Measurements from ENCODE around the gene BTF3.
"Not testable (repeated sequence)": the region's sequence is repeated elsewhere in the genome, so short reads cannot be mapped to it uniquely, and the experiment has no call there.

The BTF3 gene

DNA sequence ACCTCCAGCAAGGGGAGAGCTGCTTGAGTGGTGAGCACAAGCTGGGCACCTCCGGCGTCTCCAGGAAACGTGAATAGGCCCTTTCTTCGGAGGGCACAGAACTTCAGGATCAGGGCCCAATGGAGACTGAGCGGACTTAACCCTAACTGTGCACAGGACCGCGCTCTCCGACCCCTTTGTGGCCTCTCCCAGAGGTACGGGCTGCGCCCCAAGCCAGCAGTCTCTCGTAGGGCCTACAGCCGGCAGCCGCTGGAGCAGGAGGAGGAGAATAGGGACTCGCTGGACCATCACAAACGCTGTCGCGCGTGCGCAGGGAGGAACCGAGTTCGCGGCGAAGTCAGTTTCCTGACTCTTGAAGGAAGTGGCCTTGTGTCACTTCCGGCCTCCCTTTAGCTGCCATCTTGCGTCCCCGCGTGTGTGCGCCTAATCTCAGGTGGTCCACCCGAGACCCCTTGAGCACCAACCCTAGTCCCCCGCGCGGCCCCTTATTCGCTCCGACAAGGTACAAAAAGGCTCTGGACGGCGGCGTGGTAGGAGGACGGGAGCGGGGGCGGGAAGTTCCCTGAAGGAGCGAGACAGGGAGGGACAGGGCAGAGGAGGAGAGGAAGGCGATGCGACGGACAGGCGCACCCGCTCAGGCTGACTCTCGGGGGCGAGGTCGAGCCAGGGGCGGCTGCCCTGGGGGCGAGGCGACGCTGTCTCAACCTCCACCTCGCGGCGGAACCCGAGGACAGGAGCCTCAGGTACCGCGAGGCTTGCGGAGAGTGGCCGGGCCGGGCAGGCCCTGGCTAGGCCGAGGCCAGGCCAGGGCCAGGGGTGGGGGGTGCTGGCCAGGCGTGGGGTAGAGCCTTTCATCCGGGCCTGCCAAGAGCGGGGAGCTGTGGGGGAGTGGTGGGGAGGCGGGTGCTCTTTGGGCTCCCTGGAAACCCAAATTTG lies at the start of gene BTF3:
BTF3 (plus strand) TSS at position 386 of the 936 bp plus-strand sequence; CDS start at position 612, 226 bp downstream.
- DNase-seq (ENCODE audit: low read depth in 2 of 2), result peak; percentile 86

DNA sequence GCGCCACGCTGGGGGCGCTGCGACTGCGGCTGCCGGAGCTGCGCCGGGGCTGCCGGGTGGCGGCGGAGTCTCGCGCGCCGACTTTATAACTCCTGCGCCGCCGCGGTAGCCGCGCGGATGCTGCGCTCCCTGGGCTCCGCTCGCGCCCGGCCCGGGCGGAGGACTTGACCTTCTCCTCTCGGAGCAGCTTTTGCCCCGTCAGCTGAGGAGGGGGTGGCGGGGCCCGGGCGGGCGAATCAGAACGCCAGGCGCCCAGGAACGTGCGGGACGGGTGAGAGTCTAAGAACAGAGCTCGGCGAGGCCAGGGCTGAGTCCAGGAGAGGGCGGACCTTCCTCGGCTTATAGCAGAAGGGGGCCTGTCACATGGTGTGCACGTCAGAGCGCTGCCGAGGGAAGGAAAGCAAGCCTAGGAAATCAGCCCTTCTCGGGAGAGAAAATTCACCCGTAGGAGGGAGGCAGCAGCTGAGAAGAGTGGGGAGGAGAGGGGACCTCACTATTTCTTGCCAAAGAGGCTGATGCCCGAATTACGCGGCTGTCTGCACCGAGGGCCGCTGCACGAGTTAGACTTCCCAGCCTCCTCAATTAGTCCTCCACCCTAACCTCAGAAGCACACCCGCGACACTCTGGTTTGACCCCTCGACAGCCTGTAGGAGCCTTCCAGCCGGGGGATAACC lies 49.6 kb upstream of the BTF3 start, which contains the start of gene FOXD1:
FOXD1 (minus strand) TSS at position 315 of the 674 bp plus-strand sequence. CDS start 415 bp downstream, outside the sequence.
- DNase-seq (ENCODE audit: low read depth in 2 of 2), result no peak

DNA sequence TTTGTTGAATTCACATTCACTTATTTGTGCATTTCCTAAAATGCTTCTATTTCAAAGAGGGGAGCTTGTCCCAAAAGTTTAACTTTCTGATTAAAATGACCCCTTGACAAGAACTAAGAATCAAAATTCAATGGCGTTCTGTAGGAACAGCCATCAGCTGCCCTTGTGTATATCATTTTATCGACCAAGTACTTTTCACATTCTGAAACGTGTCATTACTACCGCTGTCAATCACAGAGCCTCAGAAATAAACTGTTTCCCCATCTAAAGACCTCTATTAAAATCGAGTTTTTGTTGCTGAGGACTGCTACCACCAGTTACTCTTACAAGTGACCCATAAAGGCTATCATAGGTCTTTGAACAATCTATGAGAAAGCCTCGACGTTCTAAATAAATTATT lies 48.1 kb upstream of the BTF3 start:
- no peak for DNase-seq (ENCODE audit: low read depth in 2 of 2)

DNA sequence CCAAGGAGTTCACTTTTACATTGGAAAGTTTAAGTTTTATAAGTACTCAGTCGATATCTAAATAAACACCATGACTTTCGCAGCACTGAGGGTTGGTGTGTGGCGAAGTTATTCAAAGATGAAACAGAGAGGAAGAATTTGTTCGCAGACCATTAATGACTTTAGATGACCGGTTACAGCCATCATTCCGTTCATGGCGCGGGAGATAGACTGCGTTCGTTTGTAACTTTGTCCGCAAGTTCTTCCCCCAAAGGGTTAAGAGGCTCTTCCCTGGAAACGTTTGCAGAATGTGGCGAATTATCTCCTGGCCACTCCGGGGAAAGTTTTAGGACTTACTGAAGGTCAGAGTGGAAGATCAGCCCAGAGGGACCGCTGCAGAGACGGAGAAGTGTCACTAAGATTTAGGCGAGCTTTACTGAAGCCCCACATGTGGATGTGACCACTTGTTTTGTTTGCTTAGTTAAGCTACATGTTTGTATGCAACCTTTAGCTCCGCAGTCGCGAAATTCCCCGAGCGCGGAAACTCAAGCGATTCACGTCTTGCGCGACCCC lies 47.5 kb upstream of the BTF3 start:
- no peak for DNase-seq (ENCODE audit: low read depth in 2 of 2)

DNA sequence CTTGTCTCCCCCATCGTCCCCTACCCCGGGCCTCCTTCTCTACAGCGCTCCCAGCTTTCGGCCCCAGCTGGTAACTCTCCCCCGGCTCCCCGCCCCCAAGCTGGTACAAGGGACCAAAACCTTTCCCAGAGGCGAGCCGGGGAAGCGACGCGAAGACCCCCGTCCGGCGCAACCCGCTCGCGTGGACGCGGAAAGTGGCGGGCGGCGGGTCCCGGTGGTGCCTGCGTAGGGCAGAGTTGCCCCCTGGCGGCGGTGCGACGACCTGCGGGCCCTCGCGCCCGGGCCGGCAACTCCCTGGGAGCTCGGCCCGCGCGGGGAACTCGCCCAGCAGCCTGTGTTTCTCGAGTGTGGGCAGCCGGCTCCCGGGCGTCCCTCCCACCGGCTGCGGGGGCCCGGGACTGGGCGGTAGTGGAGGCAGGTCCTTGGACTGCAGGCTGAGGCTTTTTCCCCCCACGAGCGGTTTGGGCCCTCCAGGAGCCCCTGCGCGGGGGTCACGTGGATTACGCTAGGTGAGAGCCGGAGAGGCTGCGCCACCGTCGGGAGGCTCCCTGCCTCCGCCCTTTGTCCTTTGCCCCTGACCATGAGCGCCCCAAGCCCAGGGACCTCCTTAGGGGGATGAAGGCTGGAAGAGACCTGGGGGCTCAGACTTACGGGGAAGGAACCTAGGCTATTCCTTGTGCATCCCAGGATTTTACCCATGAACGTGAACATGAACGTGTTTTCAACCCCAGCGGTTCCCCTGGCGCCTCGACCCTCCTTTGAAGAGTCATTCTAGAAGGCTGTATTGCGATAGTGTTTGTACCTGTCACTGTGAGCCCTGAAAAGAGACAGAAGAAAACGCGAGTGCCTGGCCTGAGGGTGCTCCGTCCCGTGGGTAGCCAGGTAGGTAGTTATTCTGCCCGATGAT lies 46.8 kb upstream of the BTF3 start:
- DNase-seq (ENCODE audit: low read depth in 2 of 2), result peak in 1 of 2 donors; percentile 43

DNA sequence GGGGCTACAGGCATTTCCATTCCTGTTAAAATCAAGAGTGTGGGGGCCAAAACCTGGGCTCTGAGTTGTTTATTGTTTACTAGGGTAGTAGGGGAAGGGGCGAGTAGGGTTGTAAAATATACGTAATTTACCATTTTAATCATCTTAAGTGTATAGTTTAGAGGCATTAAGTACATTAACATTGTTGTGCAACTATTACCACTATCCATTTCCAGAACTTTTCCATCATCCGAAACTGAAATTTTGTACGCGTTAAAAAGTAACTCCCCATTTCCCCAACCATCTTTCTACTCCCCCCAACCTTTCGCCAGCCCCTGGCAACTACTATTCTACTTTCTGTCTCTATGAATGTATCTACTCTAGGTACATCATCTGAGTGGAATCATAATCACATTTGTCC lies 46.0 kb upstream of the BTF3 start:
- DNase-seq (ENCODE audit: low read depth in 2 of 2), result no peak

DNA sequence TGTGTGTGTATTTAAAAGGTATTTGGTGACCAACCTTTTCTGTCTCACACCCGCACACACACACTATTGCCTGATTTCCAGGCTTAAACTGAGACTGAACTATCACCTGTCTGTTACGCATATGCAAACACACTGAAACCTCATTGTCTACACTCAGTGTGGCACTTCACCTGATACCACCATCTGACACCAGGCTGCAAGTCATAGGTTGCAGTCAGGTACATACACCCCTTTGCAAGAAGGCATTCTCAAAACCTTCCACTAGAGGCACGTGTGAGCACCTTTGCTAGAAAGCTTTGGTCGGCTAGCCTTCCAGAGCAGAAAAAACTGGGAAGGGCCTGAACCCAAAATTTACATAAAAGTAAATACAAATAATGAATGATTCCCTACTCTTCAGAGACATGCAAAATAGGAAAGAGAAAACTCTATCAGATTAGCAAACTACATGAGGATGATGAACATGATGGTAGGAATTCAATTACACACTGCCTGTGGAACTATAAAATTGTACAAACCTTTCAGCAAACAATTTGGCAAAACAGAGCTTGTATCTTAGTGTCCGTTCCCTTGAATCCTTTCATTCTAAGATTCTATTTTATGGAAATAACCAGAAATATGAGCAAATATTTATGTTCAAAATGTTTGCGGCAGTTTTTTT lies 43.7 kb upstream of the BTF3 start:
- DNase-seq (ENCODE audit: low read depth in 2 of 2), result no peak

DNA sequence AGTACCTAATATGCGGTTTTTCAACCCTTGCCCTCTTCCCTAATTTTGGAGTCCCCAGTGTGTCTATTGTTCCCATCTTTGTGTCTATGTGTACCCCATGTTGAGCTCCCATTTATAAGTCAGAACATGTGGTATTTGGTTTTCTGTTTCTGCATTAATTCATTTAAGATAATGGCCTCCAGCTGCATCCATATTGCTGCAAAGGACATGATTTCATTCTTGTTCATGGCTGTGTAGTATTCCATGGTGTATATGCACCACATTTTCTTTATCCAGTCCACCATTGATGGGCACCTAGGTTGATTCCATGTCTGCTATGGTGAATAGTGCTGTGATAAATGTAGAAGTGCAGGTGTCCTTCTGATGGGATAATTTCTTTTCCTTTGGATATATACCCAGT lies 41.8 kb upstream of the BTF3 start:
- not testable (repeated sequence) for DNase-seq (ENCODE audit: low read depth in 2 of 2)

DNA sequence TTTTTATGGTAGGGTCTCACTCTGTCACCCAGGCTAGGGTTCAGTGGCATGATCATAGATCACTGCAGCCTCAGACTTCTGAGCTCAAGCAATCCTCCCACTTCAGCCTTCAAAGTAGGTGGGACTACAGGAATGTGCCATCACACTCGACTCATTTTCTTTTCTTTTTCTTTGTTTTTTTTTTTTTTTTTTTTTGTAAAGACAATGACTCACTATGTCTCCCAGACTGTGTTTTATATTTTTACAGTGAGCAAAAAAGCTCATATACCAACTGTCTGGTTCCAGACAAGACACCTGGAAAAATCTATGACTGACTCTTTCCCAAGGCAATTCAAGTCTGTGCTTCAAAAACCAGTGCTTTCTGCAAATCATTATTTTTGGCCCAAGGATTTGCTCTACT lies 38.9 kb upstream of the BTF3 start:
- DNase-seq (ENCODE audit: low read depth in 2 of 2), result no peak

DNA sequence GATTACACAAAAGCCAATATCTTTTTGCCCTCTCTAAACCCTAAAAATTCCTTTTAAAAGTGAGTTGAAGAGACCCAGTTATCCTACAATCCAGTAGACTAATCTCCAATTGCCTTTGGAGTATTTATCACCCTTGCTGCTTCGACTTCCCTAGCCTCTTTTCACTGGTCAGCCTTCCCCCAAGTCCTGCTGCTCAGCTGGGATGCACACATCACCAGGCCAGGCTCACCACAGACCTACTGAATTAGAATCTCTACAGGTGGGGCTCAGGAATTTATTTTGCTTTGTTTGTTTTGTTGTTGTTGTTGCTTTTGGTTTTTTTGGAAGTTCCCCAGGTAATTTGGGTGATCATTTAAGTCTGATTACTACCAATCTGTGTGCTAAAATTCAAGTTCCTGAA lies 38.1 kb upstream of the BTF3 start:
- no peak for DNase-seq (ENCODE audit: low read depth in 2 of 2)

DNA sequence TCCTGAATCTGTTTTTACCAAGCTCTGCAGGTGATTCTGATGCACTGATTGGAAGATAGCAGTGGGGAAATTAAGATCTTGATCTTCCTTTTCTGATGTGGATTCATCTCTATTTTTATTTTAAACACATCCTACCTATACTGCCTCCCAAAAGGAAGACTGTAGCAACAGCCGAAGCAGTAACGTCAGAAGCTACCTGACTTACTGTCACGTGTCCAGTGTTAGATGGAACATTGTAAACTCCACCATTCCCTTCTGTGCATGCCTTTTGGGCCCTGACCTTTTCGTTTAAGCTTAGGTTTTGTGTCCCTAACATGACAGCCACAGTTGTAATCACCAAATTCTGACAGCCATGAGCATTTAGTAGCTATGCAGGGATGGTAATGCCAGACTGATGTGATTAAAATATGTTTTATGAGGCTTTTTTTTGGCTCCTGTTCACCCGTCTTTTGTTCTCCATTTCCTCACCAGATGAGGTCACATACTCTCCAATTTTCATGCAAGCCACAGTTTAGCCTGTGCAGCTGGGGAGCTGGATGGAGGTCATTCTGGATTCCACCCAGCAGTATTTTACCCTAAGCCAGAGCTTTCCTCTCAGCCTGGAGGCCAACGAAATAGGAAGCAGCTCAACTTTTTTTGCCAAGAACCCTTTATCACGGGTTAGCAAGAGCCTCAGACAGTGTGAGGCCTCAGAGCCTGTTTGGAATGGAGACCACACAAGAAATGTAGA lies 34.1 kb upstream of the BTF3 start:
- no peak for DNase-seq (ENCODE audit: low read depth in 2 of 2)

DNA sequence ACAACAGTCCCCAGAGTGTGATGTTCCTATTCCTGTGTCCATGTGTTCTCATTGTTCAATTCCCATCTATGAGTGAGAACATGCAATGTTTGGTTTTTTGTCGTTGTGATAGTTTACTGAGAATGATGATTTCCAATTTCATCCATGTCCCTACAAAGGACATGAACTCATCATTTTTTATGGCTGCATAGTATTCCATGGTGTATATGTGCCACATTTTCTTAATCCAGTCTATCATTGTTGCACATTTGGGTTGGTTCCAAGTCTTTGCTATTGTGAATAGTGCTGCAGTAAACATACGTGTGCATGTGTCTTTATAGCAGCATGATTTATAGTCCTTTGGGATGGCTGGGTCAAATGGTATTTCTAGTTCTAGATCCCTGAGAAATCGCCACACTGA lies 29.6 kb upstream of the BTF3 start:
- DNase-seq (ENCODE audit: low read depth in 2 of 2), result not testable (repeated sequence)

DNA sequence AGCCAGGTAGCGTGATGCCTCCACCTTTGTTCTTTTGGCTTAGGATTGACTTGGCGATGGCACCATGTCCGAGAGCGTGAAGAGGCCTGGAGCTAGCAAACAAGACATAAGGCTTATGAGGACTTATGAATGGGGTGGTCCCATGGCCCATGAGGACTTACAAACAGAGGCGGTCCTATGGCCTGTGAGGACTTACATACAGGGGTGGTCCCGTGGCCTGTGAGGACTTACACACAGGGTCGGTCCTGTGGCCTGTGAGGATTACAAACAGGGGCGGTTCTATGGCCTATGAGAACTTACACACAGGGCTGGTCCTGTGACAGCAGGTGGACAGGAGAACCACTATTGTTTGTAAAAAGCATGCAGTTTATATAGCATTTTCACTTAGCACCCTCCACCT lies 28.4 kb upstream of the BTF3 start:
- DNase-seq (ENCODE audit: low read depth in 2 of 2), result no peak

DNA sequence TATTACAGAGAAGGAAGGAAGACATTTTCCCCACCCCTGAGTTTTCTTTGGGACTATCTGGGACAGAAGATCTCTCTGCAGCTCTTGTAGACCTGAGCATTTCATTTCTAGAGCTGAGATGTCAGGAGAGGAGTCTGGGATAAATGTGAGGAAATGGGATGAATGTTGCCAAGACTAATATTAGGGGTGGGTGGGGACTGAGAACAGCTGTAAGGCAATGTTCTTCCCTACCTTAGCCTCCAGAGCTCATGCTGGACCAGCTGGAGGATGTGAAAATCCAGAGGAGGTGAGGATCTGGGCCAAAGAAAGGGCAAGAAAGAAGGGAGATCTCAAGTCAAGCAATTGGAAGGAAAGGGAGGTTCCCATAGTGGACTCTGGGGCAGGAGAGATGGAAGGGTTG lies 26.6 kb upstream of the BTF3 start:
- DNase-seq (ENCODE audit: low read depth in 2 of 2), result no peak

DNA sequence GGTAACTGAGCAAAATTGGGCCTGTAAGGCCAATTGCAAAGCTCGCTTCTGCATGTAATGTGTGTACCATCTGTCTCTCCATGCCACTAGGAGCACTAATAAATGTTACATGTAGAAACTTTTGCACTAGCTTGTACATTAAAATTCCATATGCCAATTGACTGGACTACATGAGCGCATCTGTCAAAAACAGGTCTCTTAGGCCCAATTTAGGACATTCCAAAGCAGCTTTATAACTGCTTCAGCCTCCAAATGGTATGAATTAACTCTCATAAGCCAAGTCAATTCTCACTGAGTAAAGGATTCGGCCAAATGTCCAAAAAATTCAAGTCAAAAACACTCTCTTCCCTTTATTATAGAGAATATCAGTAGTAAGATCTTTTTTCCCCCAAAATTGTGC lies 26.1 kb upstream of the BTF3 start:
- DNase-seq (ENCODE audit: low read depth in 2 of 2), result no peak

DNA sequence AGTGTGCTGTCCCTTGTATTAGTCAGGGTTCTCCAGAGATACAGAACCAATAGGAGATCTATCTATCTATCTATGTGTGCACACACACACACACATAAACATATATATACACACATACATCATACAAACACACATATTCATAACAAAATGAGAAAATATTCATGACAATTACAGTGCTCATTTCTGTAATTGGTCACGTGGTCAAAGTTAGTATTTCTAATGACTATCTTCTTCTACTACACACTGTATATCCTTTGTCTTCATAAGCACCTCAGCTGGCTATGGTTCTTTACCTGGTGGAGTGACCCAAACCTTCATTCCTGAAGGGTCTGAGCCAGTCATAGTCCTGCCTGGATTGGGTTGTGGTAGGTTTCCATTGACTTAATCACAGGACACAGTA lies 17.7 kb upstream of the BTF3 start:
- DNase-seq (ENCODE audit: low read depth in 2 of 2), result no peak

DNA sequence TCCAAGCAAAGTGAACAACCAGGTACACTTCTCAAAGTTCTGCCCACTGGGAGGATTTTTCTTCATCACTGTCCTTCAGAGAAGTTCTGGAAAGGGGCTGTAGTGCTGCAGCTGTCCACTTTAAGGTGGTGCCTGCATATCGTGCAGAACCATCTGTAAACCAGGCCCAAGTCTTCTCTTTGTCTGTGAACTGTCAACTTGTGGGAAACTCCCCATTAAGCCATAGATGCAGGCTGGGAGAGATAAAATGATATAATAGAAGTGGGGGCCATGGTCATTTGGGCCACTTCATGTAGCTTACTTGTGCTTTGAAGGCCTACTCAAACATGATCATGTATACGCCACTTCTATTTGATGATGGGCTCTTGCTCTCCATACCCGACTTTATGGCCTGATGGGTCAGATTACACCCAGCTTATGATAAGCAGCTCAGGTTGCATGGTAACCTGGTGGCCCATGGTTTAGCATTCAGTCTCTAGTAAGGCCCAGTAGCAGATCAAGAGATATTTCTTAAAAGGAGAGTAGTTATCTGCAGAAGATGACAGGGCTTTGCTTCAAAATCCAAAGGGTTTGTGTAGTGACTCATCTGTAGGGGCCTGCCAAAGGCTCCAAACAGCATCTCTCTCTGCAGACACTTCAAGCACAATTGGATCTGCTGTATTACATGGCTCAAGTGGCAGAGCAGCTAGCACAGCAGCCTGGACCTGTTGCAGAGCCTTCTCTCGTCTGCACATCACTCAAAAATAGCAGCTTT lies 15.7 kb upstream of the BTF3 start:
- DNase-seq (ENCODE audit: low read depth in 2 of 2), result no peak

DNA sequence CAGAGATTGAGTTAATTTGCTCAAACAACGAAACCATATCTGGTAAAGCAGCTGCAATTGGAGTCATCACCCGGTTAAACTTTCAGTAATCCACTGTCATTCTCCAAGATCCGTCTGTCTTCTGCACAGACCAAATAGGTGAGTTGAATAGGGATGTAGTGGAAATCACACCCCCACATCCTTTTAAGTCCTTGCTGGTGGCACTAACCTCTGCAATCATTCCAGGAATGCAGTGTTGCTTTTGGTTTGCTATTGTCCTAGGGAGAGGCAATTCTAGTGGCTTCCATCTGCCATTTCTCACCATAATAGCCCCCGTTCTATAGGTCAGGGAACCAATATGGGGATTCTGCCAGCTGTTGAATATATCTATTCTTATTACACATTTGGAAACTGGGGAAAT lies 14.6 kb upstream of the BTF3 start:
- DNase-seq (ENCODE audit: low read depth in 2 of 2), result no peak

DNA sequence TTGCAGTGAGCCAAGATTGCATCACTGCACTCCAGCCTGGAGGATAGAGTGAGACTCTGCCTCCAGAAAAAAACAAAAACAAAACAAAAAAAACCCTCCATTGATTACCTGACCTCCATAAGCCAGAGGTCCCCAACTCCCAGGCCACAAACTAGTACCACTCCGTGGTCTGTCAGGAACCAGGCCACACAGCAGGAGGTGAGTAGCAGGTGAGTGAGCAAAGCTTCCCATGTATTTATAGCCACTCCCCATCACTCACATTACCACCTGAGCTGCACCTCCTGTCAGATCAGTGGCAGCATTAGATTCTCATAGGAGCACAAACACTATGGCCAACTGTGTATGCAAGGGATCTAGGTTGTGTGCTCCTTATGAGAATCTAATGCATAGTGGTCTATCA lies 13.7 kb upstream of the BTF3 start:
- no peak for DNase-seq (ENCODE audit: low read depth in 2 of 2)

DNA sequence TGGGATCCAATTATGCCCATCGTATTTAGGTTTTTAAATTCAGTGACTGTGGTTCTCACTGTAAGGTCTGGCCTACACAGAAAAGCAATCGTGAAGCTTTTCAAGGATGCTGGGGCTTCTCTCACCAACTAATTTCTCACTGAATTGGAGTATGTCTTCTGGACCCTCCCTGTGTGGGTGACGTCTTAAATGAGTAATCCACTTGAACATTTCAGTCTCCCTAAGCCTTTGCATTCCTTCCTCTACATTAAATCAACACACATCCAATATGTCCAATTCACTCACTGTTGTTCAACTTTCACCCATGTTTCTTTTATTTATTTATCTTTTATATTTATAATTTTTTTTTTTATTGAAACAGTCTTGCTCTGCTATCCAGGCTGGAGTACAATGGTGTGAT lies 12.5 kb upstream of the BTF3 start:
- no peak for DNase-seq (ENCODE audit: low read depth in 2 of 2)

Data from stimulated activated CD8-positive, alpha-beta memory T cell treated with anti-CD3 and anti-CD28 coated beads, Interleukin-2, amount 100 ng/mL, for 1 hour (primary cell).